ENCODE data around the gene NKX3-2.
"Not testable (repeated sequence)": the region's sequence is repeated elsewhere in the genome, so short reads cannot be mapped to it uniquely, and the experiment has no call there.

NKX3-2 gene

DNA sequence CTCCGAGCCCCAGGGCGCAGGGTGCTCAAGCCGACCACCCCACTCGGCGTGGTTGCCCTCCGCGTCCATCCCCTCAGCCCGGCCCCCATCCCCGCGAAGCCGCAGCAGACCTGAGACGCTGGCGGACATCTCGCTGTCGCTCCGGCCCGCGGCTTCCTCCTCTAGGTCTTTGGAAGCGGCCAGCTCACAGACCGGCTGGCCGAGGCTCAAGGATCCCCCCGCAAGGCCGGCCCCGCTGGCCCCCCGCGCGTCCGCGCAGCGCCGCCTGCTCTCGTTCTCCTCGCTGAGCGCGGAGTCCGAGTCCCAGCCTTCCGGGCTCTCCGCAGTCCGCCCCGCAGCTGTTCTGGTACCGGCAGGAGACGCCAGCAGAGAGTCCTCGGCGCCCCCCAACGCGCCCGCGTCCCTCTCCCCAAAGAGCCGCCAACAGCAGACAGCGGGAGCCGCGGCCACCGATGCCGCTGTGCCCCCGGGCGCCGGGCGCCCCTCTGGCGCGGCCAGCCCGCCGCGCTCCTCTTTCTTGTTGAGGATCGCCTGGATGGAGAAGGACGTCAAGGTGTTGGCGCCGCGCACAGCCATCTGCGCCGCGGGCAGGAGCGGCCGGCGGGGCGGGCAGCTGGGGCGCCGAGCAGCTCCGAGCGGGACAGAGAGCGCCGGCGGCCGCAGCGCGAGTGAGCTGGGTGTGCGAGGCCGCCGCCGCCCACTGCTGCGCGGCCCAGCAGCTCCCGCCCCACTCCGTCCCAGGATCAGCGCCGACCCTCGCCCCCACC lies at the start of gene NKX3-2:
NKX3-2 (minus strand) TSS at position 670 of the 767 bp plus-strand sequence; CDS start at position 576, 94 bp downstream.
- peak; percentile 72 for DNase-seq (ENCODE audit: low spot score)

DNA sequence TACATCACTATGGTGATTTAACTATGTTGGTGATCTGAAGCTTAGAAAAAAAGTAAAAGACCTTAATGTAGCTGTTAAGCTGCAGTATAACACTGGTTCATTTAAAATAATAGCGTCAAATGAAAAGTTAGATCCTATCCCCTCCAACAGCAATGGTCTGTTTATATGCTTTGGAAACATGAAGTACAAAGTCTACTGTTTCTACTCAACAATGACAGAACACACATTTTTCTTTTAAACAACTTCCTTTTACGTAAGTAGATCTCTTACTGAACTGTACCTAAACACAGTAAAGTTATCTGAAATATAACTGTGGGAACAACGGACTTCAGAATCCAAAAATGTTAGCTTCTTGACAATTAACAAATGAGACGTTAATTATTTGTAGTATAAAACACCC lies 47.9 kb upstream of the NKX3-2 start:
- DNase-seq (ENCODE audit: low spot score), result no peak

DNA sequence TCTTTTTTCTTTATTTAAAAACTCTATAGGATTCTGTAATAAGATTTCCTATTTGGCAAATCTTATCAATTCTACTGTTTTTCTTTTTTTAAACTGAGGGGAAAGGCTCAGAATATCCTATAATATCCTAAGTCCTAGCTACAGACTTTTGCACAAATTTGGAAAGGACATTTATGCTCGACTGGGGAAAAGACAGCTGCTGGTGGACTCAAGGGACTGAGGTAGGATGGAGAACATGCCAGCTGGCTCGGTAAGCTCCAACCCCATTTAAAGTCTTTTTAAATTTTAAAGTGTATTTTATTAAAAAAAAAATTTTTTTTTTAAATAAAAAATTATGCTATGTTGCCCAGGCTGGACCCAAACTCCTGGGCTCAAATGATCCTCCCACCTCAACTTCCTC lies 46.5 kb upstream of the NKX3-2 start:
- no peak for DNase-seq (ENCODE audit: low spot score)

DNA sequence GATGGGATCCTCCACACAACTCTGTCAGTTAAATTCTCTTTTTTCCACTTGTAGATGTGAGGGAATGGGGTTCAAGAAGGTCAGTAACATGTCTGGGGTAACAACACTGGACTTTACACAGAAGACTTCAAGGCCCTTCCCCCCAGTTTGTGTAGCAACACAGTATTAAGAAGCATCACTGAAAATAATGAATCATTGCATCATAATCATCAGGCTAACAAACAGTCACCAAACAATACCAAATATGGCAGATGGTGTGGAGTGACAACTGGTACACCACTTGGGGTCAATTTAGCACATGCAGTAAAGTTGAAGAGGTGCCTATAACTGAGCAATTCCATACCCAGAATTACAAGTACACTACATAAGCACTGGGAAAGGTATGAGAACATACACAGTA lies 44.6 kb upstream of the NKX3-2 start:
- DNase-seq (ENCODE audit: low spot score), result no peak

DNA sequence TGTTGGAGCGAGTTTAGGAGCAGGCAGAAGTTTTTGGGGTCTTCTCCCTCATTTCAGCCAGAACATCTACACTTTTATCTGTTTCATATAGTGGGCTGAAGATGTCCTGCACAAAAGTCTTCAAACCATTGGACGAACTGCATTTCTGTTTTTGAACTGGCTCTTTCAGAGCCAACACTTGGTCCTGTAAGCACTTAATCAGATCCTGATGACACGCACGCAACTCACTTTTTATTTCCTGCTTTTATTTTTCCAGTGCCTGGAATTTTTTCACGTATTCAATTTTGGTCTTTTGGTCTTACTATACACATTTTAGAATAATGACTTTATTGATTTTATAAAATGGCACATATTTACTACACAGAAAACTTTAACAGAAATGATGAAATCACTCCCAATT lies 40.2 kb upstream of the NKX3-2 start:
- DNase-seq (ENCODE audit: low spot score), result no peak

DNA sequence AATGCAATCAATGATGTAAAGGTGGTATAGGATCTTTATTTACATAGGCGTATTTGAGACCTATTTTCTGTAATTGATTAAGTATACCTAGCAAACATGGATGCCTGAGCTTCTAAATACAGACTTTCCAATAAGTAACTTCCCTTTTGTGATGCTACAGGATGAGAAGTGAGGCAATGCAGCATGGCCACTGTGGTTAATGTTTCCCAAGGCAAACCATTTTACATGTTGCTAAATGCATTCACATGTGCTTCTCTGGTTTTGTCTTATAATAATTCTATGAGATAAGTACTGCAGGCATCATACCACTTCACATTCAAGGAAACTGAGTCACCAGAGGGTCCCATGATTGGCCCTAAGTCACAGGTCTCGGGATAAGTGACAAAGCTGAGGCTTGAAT lies 35.7 kb upstream of the NKX3-2 start:
- no peak for DNase-seq (ENCODE audit: low spot score)

DNA sequence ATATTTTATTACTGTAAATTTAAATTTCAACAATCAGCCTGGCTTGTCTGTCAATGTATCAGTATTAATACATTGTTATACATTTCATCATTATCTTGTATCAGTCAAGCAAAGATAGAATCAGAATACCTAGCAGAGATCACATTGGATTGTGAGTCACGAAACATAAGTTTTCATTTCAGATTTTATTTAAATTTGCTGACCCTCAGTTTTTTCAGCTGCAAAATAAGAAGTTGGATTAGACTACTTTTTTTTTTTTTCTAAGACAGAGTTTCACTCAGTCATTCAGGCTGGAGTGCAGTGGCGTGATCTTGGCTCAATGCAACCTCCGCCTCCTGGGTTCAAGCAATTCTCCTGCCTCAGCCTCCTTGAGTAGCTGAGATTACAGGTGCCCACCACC lies 33.4 kb upstream of the NKX3-2 start:
- no peak for DNase-seq (ENCODE audit: low spot score)

DNA sequence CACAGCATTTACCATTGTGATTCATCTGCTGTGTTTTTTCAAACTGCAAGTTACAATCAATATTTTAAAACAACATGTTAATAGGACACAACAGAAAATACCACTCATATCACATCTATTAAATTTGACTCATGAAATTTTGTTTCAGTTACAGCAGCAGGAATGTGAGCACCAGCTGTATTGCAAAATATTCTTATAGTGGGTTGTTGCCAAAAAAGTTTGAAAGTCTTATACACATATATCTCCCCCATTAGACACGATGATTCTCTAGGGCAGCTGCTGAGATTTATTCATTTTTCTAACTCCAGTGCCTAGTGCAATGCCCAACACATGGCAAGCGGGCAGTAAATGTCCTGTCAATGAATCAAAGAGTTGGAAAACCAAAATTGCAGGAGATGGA lies 26.6 kb upstream of the NKX3-2 start:
- no peak for DNase-seq (ENCODE audit: low spot score)

DNA sequence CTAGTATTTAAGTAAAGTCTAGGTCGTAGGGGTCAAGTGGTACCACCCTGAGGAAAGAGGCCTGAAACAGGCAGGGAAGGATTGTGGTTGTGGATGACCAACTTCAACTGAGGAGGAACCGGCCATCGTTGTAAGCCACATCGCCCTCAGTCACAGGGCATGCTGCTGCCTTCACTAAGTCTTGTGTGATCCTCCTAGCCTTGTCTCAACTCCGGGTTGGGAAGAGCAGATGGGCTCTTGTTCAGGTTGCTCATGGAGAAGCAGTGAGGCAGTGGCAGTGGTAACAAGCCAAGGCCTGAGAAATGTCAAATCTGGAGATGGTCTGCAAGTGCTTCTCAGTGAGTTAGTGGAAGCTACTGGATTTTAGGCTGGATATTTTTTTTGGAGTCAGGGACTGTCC lies 22.8 kb upstream of the NKX3-2 start:
- DNase-seq (ENCODE audit: low spot score), result no peak

DNA sequence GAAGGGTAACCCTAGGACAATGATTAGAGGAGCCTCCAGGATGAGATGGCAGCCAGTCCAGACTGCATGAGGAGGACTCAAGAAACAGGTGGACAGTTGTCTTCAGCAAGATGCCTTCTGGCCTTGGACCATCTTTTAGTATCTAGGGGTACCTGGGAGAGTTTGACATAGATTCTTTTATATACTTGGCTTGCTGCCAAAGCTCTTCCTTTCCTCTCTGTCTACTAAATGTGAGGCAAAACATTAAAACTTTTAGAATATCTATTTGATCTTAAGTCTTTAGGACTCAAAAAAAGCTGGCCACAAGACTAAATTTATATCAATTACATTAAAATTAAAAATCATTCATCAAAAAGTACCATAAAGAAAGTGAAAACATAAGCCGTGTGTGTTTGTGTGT lies 18.6 kb upstream of the NKX3-2 start:
- no peak for DNase-seq (ENCODE audit: low spot score)

DNA sequence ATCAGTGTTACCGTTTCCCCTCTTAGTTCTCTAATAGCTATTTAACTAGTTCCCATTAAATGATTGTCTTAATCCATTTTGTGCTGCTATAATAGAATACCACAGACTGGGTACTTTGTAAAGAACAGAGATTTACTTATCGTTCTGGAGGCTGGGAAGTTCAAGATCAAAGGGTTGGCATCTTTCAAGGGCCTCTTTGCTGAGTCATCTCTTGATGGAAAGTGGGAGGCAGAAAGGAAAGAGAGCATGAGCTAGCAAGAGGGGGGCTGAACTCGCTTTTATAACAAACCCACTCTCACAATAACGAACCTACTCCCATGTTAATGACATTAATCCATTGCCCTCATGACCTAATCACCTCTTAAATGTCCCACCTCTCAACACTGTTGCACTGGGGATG lies 17.4 kb upstream of the NKX3-2 start:
- no peak for DNase-seq (ENCODE audit: low spot score)

DNA sequence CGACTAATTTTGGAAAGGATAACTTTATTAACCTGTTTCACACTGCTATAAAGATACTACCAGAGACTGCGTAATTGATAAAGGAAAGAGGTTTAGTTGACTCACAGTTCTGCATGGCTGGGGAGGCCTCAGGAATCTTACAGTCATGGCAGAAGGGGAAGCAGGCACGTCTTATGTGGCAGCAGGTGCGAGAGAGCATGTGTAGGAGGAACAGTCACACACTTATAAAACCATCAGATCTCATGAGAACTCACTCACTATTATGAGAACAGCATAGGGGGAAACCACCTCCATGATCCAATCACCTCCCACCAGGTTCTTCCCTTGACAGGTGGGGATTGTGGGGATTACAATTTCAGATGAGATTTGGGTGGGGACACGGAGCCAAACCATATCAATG lies 15.8 kb upstream of the NKX3-2 start:
- not testable (repeated sequence) for DNase-seq (ENCODE audit: low spot score)

DNA sequence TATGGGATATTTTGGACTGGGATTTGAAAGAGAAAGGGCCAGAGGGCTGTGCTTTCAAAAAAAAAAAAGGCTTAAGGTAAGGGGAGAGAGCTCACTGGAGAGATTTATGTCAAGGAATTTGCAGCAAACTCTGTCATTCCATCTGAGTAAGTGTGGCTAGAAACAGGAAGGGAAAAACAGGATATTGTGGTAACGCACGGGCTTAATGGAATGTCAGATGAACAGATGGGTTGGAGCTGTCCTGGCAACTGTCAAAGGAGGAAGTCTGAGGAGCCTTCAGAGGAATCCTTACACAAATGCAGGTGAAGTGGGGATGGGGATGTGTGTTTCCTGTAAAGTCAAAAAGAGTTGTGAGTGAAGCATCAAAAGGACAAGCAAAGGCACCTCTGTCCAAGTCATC lies 15.1 kb upstream of the NKX3-2 start:
- no peak for DNase-seq (ENCODE audit: low spot score)

DNA sequence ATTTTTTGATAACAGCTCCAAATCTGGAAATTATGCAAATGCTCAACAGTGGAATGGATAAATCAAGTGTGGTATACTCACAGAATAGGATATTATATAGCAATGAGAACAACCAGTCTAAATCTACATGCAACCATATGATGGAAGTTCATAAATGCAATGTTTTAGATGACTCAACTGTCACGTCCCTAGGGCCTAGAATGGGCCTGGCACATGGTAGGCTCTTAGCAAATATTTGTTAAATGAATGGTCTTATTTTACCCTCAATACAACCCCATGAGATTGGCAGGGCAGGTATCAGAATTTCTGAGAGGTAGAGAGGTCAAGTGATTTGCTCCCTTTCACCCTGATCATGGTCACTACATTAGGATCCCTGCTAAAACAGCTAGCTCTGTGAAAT lies 14.6 kb upstream of the NKX3-2 start:
- no peak for DNase-seq (ENCODE audit: low spot score)

DNA sequence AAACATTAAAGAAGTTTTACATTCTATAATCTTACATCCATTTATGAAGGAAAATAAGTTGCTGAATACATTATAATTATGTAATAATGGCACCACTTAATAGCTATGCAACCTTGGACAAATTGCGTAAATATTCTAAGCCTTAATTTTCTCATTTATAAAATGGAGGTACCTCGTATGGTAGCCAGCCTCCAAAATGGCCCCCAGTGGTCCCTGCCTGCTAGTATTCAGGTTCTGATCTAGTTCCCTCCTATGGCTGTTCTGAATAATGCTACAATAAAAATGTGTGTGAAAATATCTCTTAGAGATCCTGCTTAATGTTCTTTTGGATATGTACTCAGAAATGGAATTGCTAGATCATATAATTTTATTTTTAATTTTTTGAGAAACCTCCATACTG lies 11.0 kb upstream of the NKX3-2 start:
- DNase-seq (ENCODE audit: low spot score), result no peak

DNA sequence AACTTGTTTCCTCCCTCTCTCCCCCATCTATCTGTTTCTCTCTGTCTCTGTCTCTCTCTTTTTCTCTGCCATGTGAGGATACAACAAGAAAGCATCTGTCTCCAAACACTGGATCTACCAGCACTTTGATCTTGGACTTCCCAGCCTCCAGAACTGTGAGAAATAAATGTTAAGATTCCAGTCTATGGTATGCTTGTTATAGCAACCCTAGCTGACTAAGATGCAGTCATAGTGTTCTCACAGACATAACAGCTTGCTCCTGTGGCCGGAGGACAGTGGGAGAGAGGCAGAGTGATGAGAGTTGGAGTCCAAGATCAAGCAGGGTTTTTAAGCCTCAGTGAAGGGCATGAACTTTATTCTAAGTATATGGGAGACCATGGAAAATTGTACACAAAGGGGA lies 8.8 kb upstream of the NKX3-2 start:
- DNase-seq (ENCODE audit: low spot score), result no peak

DNA sequence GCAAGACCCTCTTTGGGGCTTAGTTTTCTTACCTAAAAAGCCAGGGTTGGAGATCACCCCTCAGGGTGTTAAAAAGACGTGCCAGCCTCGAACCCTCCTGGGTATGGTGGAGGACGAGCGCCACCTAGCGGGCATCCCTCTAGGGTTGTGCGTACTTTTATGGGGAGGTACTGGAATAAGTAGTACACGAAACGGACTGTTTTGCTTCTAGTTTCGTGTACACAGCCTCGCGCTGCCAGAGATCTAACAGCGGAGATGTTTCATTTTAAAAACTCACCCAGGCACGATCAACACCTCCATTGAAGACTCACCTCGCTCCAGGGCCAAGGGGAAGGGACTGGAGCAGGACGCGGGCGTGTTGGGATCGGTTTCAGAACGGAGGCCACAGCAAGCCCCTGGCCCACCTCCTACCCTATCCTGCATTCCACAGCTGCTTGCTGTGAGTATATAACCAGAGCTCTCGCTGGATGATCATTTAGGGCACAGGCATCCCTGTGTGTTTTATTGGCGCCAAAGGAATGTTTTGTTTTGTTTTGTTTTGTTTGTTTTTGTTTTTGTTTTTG lies 4.8 kb upstream of the NKX3-2 start:
- peak; percentile 95 for DNase-seq (ENCODE audit: low spot score)

DNA sequence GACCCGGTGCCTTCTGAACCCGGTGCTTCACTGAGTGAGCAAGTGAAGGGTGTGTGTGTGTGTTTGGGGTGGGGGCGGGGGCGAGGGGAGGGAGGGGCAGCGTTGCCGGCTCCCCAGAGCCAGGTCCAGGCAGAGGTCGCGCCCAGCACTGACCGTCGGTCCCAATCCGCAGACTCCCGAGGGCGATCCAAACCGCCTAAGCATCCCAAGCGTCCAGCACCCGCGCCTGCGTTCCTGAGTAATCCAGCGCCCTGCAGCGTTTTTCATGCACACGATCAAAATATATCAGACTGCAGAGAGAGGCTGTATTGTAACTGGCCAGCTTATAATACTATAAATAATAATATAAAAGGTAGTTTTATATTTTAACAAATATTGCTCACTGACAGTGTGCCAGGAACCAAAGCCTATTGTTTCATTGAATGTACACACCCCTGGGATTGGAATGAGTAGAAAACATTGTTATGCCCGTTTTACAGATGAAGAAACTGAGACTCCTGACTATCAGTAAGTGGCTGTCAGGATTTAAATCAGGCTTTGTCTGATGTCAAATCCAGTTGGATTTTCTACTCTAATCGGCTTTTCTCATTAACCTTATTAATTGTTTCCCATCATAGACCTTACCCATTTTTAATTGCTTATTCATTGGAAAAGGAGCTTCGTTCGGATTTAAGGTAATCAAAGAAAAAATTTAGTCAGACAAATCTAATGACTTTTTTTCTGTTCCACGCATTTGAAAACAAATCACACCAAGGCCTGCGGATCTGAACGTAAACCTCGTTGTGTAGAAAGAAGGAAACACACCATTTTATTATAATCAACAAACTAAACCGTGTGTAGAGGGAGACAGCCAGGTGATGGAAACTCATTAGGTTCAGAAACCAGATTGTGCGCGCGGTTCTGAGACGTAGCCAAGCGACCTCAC lies 4.0 kb upstream of the NKX3-2 start:
- no peak for DNase-seq (ENCODE audit: low spot score)

DNA sequence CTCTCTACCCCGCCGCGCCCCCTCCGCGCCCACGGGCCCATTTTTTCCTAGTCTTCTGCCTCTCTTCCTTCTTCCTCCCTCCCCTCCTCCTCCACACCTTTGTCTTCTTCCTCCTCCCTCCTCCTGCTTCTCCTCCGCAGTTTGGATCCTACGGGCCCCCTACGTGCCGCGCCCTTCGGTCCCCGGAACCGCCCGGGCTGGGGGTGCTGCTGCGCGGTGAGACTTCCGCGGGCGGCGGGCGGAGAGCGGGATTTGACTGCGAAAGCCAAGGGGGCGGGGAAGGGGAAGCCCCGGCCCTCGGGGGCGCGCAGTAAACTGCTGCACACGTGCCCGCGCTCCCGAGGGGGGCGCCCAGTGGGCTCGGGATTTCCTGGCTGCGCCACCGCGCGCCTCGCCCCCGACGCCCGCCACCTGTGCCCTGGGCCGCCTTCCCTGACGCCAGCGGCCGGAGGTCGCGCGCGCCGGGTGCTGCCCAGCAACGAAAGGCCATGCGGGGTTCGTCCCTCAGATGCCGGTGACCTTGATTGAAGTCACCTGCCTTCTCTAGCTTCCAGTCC lies 3.3 kb upstream of the NKX3-2 start:
- DNase-seq (ENCODE audit: low spot score), result peak; percentile 62

DNA sequence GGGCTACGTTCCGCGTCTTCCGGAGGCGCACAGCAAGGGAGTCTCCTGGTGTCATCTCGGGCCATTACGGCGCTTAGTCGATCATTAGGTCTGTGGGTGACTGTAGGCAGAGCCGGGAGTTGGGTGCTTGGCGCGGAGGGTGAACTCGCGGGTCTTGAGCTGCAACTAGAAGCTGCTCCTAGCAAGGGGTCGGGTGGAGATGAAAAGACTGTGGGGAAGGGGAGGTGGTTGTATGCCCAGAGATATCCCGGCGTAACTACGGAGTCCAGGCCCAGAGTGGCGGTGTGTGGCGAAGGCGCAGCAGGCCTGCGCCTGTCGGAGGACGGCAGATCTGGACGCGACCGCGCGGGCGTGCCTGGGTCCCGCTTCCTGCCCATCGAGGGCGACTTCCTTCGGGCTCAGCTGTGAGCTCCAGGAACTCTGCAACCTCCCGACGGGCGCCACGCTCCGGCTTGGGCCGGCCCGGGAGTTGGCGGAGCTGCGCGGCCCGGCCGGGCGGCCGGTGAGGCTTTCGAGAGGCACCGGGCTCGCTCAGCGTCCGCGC lies 2.7 kb upstream of the NKX3-2 start:
- DNase-seq (ENCODE audit: low spot score), result peak; percentile 77

DNA sequence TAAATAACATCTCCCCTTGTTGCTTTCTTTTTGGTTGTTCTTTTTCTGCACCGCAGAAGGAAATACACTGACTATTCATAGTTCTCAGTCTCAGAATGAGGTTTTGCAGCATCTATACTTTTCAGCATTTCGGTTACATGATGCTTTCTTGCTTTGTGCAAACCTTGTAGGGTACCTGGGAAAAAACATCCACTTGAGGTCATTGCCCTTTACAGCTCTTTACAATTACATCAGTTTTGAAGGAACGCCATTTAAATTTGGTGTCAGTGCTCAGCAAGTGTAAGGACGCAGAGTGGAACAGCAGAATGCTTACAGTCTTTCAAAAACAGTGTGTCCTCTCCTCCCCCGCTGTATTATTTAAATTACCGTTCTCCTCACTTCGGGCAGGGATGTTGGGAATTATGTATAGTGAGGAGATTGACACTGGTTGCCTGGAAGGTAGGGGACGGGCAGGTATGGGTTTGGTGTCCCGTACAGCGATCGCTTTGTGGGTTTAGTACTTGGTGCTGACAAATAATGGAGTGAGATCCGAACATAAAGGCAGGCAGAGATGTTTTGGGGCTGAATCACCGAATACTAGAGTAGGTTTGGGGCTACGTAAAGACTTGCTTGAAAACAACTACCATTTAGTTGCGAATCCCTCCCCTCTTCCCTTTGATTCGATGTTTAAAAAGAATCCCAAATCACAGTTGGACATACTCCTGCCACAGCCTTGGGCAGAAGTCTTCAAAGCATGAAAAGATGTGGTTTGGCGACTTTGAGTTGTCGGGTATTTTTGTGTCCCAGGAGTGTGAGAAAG lies 2.0 kb upstream of the NKX3-2 start:
- no peak for DNase-seq (ENCODE audit: low spot score)

DNA sequence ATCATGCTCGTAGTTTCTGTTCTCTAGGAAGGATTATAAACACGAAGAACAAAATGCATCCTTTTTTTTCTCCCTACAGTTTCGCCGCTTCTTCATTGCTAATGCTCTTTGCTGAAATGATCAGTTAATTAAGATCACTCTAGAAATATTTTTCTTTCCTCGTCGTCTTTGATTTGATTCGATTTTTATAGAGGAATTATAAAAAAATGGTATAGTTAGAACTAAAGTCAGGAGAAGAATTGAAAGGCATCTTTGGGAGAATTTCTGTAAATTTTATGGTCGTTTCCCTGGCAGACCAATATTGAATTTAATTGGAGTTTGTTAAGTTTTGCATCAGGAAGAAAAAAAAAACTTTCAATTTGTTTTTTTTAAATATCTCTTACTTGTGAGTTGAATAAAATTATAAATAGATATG lies 1.1 kb upstream of the NKX3-2 start:
- DNase-seq (ENCODE audit: low spot score), result no peak
